Natural killer cell (primary cell): ENCODE measurements around the gene CEP57L1. TPM values are rescaled to one million over a fixed set of nuclear protein-coding genes. Genes with fewer than 3 reads are reported as not detected.
"Not testable (repeated sequence)": the region's sequence is repeated elsewhere in the genome, so short reads cannot be mapped to it uniquely, and the experiment has no call there.

Experiments
- ATAC-seq, 3 donors: fragments of 150-1000 bp in 2 of 3; fragments of 200-7000 bp in 1 of 3; cut with Tn5 transposase; 1 replicate in 1 of 3; 2 replicates in 2 of 3; pipeline ENCODE4 v1.10.0; 2021; ENCODE audit warnings: mild to moderate bottlenecking in 2 of 3, moderate library complexity in 2 of 3
- DNase-seq, 2 donors: peaks; one replicate each; pipeline versions ENCODE4 v3.0.0 to v3.0.0-alpha.2; 2013 to 2021; ENCODE audit warnings: mixed read lengths in 1 of 2
- H3K27ac ChIP-seq: one replicate; pipeline ENCODE4 v1.5.1; 2013; ENCODE audit warnings: mild to moderate bottlenecking, low read length
- H3K27me3 ChIP-seq: one replicate; pipeline ENCODE4 v1.6.1; 2013; ENCODE audit warnings: low read length; ENCODE audit not compliant: control insufficient read depth, insufficient read depth
- H3K36me3 ChIP-seq: one replicate; pipeline ENCODE4 v1.6.1; 2013; ENCODE audit warnings: low read length; ENCODE audit not compliant: control insufficient read depth, insufficient read depth
- H3K4me1 ChIP-seq: one replicate; pipeline ENCODE4 v1.6.1; 2013; ENCODE audit warnings: low read length; ENCODE audit not compliant: control insufficient read depth, insufficient read depth
- H3K4me3 ChIP-seq: one replicate; pipeline ENCODE4 v1.5.1; 2013; ENCODE audit warnings: low read length
- H3K9me3 ChIP-seq: one replicate; pipeline ENCODE4 v1.6.1; 2013; ENCODE audit warnings: low read length; ENCODE audit not compliant: control insufficient read depth, insufficient read depth
- H3K27ac Mint-ChIP-seq, 2 donors: one replicate each; pipeline ENCODE4 v1.8.0; 2022; ENCODE audit warnings: mild to moderate bottlenecking in 2 of 2, mixed read lengths in 2 of 2, moderate library complexity in 1 of 2
- H3K27me3 Mint-ChIP-seq, 2 donors: one replicate each; pipeline ENCODE4 v1.8.0; 2022; ENCODE audit warnings: low read depth in 2 of 2, mixed read lengths in 2 of 2
- H3K36me3 Mint-ChIP-seq: one replicate; pipeline ENCODE4 v1.8.0; 2022; ENCODE audit warnings: mixed read lengths
- H3K4me1 Mint-ChIP-seq, 2 donors: one replicate each; pipeline ENCODE4 v1.8.0; 2022; ENCODE audit warnings: mixed read lengths in 2 of 2
- H3K4me3 Mint-ChIP-seq: one replicate; pipeline ENCODE4 v1.8.0; 2022; ENCODE audit warnings: mild to moderate bottlenecking, moderate library complexity, mixed read lengths
- H3K9me3 Mint-ChIP-seq, 2 donors: one replicate each; pipeline ENCODE4 v1.8.0; 2022; ENCODE audit warnings: mixed read lengths in 2 of 2
- CTCF ChIP-seq: fragments of 200-600 bp; IDR thresholded peaks from one replicate; pipeline ENCODE4 v1.8.0; 2022; ENCODE audit warnings: antibody characterized with exemption
- WGBS: methylation state at CpG from one replicate; pipeline ENCODE4 v1.1.7; 2013; ENCODE audit warnings: missing lambda C conversion rate; ENCODE audit not compliant: insufficient coverage; 5-methylcytosine and 5-hydroxymethylcytosine counted together
- intact Hi-C: fragments of 100-400 bp; cut with micrococcal nuclease; formaldehyde crosslinking; loops from one replicate; pipeline ENCODE4 v1.14.2; 2022
- total RNA-seq, 4 donors: library from RNA; stranded (reverse); fragments of 120-200 nt in 1 of 4; gene quantifications; one replicate each; pipeline versions ENCODE4 v1.2.3 to v1.2.4, GENCODE V29; 2013 to 2022

The CEP57L1 gene
- total RNA-seq, 3 donors from 2014 or later (not counting 1 experiment from before 2014, with no cell fraction given): 8.9 to 12.5 (median 9.2) TPM

- no peaks in the 10 kb centered on the region for H3K36me3 Mint-ChIP-seq
- no peak overlapping the region for H3K4me3 ChIP-seq
- no peak for TF ChIP-seq CTCF
- intact Hi-C loops: no loop called here
- H3K9me3 ChIP-seq: no peaks in the 10 kb centered on the region
- no peaks in the 10 kb centered on the region for H3K36me3 ChIP-seq
- ATAC-seq (no peak), DNase-seq (no peak)
- H3K4me1 ChIP-seq: no peaks in the 10 kb centered on the region
- H3K9me3 Mint-ChIP-seq: no peaks in the 10 kb centered on the region
- no peak overlapping the region for H3K4me3 Mint-ChIP-seq
- no peaks in the 10 kb centered on the region for H3K27me3 ChIP-seq
- no peaks in the 10 kb centered on the region for H3K4me1 Mint-ChIP-seq
- no peaks in the 10 kb centered on the region for H3K27me3 Mint-ChIP-seq
- no peak overlapping the region for H3K27ac Mint-ChIP-seq
- no peak overlapping the region for H3K27ac ChIP-seq
These were observed 8.6 kb downstream of the CEP57L1 start for GRCh38 chr6:109103942-109104341.

GRCh38 chr6:109104512-109104911, 9.2 kb downstream of the CEP57L1 start:
- no peak for ATAC-seq
- H3K36me3 Mint-ChIP-seq: no peaks in the 10 kb centered on the region

DNA sequence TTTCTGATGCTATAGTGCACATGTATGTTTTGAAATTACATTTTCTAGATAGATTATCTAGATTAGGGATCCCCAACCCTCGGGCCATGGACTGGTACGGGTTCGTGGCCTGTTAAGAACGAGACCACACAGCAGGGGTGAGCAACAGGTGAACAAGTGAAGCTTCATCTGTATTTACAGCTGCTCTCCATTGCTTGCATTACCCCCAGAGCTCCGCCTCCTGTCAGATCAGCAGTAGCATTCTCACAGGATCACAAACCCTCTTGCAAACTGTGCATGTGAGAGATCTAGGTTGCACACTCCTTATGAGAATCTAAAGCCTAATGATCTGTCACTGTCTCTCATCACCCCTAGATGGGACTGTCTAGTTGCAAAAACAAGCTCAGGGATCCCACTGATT, 10.4 kb downstream of the CEP57L1 start:
- Histone ChIP-seq H3K4me1 (no peaks in the 10 kb centered on the region), H3K27me3 (no peaks in the 10 kb centered on the region), H3K27ac (no peak overlapping the region), H3K4me3 (no peak overlapping the region), H3K36me3 (no peaks in the 10 kb centered on the region), H3K9me3 (no peaks in the 10 kb centered on the region)
- intact Hi-C loops: no loop called here
- no peak overlapping the region for H3K27ac Mint-ChIP-seq
- no peaks in the 10 kb centered on the region for H3K36me3 Mint-ChIP-seq
- H3K4me3 Mint-ChIP-seq: no peak overlapping the region
- WGBS: 80% methylated on average over 5 of the region's 5 CpGs
- H3K9me3 Mint-ChIP-seq: no peaks in the 10 kb centered on the region
- no peak for TF ChIP-seq CTCF
- H3K27me3 Mint-ChIP-seq: no peaks in the 10 kb centered on the region
- ATAC-seq (no peak), DNase-seq (no peak)
- no peaks in the 10 kb centered on the region for H3K4me1 Mint-ChIP-seq

More at GRCh38 chr6:109104512-109104911, 9.2 kb downstream of the CEP57L1 start:
- H3K27ac ChIP-seq: no peak overlapping the region
- WGBS: 88% methylated on average over 2 of the region's 3 CpGs
- Mint-ChIP-seq H3K4me1 (no peaks in the 10 kb centered on the region), H3K4me3 (no peak overlapping the region), H3K9me3 (no peaks in the 10 kb centered on the region), H3K27me3 (no peaks in the 10 kb centered on the region), H3K27ac (no peak overlapping the region)
- DNase-seq: no peak
- H3K4me1 ChIP-seq: no peaks in the 10 kb centered on the region
- H3K27me3 ChIP-seq: no peaks in the 10 kb centered on the region
- no peaks in the 10 kb centered on the region for H3K36me3 ChIP-seq
- no peak for TF ChIP-seq CTCF
- H3K9me3 ChIP-seq: no peaks in the 10 kb centered on the region
- no peak overlapping the region for H3K4me3 ChIP-seq
- intact Hi-C loops: no loop called here

- H3K9me3 Mint-ChIP-seq, H3K4me1 Mint-ChIP-seq, ATAC-seq, H3K4me1 ChIP-seq, intact Hi-C loops, H3K4me3 ChIP-seq, H3K27me3 Mint-ChIP-seq, H3K36me3 ChIP-seq, DNase-seq, H3K27ac ChIP-seq, H3K27me3 ChIP-seq, H3K36me3 Mint-ChIP-seq, H3K27ac Mint-ChIP-seq, H3K9me3 ChIP-seq, H3K4me3 Mint-ChIP-seq: not testable (repeated sequence)
- WGBS: 100% methylated on average over 2 of the region's 8 CpGs
These were observed 14.4 kb downstream of the CEP57L1 start for GRCh38 chr6:109109663-109110062.

DNA sequence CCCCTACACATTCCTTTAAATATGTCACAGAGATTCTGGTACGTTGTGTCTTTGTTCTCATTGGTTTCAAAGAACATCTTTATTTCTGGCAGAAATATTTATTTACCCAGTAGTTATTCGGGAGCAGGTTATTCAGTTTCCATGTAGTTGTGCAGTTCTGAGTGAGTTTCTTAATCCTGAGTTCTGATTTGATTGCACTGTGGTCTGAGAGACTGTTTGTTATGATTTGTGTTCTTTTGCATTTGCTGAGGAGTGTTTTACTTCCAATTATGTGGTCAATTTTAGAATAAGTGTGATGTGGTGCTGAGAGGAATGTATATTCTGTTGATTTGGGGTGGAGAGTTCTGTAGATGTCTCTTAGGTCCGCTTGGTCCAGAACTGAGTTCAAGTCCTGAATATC, 17.4 kb downstream of the CEP57L1 start:
- not testable (repeated sequence) for H3K27me3 Mint-ChIP-seq, ATAC-seq

More for the DNA sequence above, 17.4 kb downstream of the CEP57L1 start:
- H3K27ac ChIP-seq, H3K36me3 Mint-ChIP-seq, H3K4me1 ChIP-seq, intact Hi-C loops, H3K27ac Mint-ChIP-seq, H3K4me3 Mint-ChIP-seq, DNase-seq, H3K27me3 ChIP-seq, H3K36me3 ChIP-seq, H3K9me3 Mint-ChIP-seq, H3K9me3 ChIP-seq, H3K4me3 ChIP-seq, H3K4me1 Mint-ChIP-seq: not testable (repeated sequence)
- WGBS: 98% methylated on average over 3 of the region's 3 CpGs
